Superior temporal gyrus (tissue), 1 donor: ENCODE data around the gene BTG1.
"Not testable (repeated sequence)": the region's sequence is repeated elsewhere in the genome, so short reads cannot be mapped to it uniquely, and the experiment has no call there.

Source experiments
- DNase-seq: peaks from one replicate; pipeline ENCODE4 v3.0.0-alpha.2; 2016; ENCODE audit errors: extremely low spot score

BTG1 gene

GRCh38 chr12:92098594-92099380, 46.9 kb downstream of the BTG1 start:
- DNase-seq: no peak

GRCh38 chr12:92096346-92097136, 49.1 kb downstream of the BTG1 start:
- DNase-seq: no peak

- no peak for DNase-seq
These were observed 50.9 kb downstream of the BTG1 start for GRCh38 chr12:92094751-92095161.

GRCh38 chr12:92094301-92094700, 51.3 kb downstream of the BTG1 start:
- DNase-seq: not testable (repeated sequence)
